HG03064 (cell line): Measurements from ENCODE around the gene WDR74.
"Not testable (repeated sequence)": the region's sequence is repeated elsewhere in the genome, so short reads cannot be mapped to it uniquely, and the experiment has no call there.

Experiments
- ATAC-seq: cut with Tn5 transposase; IDR thresholded peaks from one replicate; pipeline ENCODE4 v1.9.1; 2021; ENCODE audit warnings: low read depth; ENCODE audit not compliant: unreplicated experiment

WDR74 gene

DNA sequence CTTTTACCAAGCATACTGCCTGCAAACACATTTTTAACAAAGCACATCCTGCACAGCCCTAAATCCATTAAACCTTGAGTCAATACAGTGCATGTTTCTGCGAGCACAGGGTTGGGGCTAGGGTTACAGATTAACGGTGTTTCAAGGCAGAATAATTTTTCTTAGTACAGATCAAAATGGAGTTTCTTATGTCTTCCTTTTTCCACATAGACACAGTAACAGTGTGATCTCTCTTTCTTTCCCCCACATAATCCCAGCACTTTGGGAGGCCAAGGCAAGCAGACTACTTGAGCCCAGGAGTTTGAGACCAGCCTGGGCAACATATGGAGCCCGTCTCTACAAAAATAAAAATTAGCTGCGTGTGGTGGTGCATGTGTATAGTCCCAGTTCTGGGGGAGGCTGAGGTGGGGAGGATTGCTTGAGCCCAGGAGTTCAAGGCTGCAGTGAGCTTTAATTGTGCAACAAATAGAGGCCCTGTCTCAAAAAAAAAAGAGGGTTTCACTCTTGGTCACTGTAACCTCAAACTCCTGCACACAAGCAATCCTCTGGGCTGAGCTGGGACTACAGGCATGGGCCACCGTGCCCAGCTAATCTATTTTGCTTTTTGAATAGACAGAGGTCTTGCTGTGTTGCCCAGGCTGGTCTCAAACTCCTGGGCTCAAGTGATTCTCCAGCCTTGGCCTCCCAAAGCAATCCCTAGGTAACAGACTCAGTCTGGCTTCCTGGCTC, 21.6 kb upstream of the WDR74 start:
- ATAC-seq: no peak

DNA sequence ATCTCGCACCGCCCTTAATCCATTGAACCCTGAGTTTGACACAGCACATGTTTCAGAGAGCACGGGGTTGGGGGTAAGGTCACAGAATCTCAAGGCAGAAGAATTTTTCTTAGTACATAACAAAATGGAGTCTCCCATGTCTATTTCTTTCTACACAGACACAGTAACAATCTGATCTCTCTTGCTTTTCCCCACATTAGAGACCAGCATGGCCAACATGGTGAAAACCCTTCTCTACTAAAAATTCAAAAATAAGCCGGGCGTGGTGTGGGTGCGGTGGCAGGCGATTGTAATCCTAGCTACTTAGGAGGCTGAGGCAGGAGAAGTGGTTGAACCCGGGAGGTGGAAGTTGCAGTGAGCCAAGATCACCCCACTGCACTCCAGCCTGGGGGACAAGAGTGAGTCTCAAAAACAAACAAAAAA, 19.9 kb upstream of the WDR74 start:
- ATAC-seq: not testable (repeated sequence)

DNA sequence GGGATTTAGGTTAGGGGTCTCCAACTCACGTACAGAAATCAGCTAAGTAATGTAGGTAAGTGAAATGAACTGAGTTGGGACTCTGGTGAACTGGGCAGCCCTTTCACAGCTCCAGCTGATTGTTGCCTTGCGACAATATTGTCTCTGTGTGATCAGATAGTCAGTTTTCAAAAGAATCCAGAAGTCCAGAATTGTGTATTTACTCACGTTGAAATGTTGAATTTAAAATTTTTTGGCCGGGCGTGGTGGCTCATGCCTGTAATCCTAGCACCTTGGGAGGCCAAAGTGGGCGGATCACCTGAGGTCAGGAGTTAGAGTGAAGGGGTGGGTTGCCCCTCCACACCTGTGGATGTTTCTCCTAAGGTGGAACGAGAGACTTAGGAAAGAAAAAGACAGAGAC, 18.8 kb upstream of the WDR74 start:
- no peak for ATAC-seq

DNA sequence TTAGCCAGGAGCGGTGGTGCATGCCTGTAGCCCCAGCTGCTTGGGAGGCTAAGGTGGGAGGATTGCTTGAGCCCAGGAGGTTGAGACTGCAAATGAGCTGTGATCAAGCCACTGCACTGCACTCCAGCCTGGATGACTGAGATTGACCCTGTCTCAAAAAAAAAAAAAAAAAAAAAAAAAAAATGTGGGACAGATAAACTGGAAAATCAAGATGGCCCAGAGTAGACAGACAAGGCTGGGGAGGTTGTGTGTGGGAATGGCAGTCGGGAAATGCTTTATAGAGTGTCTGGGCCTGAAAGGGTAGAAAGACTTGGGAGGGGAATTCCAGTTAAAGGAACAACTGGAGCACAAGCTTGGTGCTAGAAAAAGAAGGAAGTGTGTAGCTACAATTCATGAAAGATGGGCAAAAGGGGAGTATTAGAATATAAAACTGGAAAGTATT, 18.2 kb upstream of the WDR74 start:
- ATAC-seq: no peak

DNA sequence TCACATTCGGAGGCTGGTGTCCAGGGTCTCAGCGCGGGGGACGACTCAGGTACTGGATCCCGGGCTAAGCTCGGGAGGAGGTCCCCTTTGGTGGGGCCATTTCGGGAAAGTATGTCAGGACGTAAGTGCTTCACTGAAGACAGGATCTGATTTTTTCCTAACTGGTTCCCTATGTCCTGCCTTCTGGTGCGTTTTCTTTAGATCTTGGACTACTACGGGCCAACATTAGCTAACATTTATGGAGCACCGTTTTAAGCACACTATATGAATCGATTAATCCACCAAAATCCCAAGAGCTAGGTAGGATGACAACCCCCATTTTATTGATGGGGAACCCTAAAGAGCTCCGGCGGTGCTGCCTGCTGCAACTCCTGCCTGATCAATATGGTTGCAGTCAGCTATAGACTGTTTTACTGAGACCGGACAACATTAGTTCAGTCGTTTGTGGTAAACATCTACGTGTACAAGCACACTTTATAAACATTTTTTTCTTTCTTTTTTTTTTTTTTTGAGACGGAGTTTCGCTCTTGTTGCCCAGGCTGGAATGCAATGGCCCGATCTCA, 17.0 kb upstream of the WDR74 start:
- ATAC-seq: no peak

DNA sequence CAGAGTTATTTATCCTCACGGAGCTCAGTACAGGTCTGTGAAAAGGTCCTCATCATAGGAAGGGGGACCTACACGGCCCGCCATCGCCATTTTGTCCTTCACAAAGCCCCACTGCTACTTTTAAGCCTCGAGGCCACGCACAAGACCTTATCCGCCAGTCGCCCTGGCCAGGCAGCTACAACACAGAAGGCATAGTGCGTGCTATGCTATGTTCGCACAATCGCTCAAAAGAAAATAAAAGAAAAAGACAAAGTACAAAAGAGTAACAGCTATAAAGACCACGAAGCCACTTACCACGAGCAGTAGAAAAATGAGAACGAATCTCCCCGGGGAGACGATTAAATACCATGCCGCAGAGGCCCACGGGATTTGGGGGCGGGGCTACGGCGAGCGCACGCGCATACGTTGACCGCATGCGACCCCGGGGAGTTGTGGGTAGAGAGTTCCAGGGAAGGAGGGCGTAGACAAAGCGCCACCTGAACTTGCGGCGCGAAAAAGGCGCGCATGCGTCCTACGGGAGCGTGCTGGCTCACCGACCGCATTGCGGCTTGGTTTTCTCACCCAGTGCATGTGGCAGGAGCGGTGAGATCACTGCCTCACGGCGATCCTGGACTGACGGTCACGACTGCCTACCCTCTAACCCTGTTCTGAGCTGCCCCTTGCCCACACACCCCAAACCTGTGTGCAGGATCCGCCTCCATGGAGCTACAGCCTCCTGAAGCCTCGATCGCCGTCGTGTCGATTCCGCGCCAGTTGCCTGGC, 16.4 kb upstream of the WDR74 start:
- ATAC-seq: peak; percentile 83

DNA sequence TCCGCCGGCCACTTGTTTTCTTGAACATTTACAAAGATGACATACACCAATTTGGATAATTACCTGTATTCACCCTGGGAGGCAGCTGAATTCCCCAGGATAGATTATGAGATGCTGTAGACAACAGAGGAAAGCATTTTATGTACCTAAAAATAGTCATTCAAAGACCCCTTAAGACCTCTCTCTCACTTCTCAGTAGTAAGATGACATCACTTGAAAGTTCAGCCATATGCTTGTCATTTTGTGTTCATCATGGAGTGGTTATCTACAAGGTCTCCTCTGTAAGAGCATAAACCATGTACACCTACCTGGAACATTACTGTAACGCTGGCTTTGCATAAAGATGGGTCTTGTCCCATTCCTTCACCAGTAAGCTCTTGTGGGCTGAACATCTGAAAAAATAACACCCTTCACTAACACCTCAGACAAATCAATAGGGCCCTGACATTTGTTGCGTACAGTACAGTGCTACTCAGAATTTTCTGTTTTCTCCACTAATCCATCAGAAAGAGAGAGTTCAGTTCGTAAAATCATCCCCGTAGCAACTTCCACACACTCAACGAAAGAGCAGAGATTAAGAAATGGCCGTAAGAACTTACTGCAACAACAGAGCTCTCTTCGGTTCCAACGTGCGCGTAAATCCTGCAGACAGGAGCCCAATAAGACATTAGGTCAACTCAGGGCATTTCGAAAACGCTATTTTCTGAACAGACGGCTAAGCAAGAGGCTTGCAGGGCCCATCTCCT, 15.6 kb upstream of the WDR74 start:
- no peak for ATAC-seq

DNA sequence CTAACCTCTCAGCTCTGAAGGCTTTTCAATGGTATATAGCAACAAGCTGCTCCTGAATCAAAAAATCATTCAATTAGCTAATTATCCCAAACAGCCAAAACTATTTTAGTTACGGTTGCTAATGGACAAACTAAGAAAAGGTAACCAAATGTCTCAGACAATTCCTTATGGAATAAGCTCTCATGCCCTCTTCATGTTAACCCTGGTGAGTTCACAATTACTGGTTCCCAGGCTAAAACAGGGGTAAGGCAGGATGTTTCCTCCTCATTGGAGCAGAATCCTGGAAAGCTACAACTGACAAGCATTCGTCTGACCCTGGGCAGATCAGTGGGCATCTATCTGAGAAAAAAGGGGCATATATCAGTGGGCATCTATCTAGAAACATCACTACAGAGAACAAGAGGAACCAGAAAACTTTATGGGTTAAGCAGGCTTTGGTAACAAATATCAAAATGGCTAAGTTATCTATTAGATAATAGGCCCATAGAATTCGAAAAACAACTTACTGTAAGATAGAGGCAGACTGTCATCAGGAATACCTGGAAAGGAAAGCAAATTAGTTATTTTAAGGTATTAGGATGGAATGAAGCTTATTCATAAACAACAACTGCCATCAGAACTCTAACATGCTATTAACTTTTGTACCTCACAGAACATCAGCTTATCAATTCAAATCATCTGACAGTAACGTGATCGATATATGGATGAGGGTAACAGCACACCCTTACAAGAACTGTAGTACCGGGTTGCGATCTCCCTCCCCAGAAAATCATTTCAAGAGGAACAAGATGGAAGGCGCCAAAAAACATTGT, 14.8 kb upstream of the WDR74 start:
- ATAC-seq: no peak

DNA sequence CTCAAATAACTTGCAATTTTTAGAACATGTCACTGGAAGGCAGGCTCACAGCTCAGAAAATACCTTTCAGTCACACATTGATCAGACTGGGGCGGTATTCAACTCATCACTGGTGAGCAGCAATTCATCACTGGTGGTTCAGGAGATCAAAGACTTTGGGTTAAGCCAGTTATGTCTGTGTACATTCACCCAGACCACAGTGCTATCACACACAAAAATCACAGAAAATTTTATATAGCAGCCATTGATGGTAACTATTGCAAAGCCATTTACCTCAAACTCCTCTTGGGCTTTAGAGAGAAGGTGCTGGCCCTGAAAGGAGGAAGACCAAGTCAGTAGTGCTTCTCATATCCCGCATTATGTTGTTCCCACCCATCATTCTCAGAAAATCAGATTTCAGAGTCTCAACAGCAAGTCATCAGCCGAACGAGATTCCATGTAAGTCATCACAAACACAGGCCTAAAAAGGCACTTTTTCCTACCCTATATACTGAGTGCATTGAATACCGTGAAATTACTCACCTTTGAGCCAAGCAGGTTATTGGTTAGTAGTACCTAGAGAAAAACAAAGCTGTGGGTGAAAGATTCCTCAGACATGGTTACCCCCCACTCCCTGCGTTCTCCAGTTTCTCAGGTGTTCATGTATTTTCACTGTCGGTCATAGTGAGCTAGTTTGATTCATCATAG, 14.0 kb upstream of the WDR74 start:
- ATAC-seq: no peak

DNA sequence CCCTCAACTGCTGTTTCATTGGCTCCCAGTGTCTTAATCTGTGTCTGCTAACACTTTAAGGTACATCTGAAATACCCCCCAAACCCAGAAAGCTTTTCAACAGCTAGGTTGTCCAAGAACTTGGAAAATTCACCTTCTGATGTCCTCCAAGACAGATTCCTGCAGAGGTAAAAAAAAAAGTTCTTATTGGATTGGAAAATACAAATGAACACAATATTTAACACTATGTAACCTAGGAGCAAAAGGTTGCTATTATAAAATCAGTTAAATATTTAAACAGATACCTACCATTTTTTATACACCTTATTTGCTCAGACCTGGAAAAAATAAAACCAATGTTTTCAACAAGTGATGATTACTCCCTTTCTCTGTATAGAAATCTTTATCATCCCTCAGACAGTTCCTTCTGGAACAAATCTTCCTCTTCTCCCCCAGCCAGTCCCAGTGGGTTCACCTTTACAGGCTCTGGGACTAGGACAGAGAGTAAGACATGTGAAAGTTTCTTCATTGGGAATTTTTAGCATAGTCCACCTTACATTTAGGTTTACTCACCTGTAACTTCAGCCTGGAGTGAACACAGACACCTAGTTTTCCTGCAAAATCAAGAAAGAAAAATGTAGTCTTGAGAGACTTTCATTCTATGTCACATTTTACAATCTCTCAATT, 13.3 kb upstream of the WDR74 start:
- no peak for ATAC-seq

DNA sequence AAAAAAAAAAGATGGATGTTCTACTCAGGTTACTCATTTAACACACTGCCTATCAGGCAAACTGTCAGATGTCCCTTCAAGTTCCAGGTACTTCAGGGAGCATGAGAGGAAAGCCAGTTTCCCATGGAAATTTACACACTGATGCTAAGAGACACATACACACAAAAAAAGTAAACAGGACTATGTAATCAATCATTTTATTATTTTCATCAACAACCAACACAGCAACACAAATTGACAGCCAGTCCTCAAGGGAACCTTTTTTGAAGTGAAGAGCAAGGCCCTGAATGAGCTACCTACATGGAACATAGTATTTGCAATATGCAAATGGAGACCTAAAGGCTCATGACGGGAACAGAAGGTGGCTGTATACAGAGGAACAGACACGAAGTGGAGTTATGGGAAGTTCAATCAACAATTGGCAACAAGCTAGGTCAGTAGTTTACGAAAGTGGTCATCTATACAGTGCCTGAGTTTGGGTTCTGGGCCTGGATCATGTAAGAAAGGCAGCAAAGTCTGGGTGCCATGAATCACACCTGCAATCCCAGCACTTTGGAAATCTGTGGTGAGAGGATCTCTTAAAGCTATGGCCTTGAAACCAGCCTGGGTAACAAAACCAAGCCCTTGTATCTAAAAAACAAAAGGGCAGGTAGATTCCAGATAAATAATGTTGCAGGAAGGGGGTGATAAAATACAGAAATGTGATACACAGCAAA, 12.6 kb upstream of the WDR74 start:
- ATAC-seq: no peak

DNA sequence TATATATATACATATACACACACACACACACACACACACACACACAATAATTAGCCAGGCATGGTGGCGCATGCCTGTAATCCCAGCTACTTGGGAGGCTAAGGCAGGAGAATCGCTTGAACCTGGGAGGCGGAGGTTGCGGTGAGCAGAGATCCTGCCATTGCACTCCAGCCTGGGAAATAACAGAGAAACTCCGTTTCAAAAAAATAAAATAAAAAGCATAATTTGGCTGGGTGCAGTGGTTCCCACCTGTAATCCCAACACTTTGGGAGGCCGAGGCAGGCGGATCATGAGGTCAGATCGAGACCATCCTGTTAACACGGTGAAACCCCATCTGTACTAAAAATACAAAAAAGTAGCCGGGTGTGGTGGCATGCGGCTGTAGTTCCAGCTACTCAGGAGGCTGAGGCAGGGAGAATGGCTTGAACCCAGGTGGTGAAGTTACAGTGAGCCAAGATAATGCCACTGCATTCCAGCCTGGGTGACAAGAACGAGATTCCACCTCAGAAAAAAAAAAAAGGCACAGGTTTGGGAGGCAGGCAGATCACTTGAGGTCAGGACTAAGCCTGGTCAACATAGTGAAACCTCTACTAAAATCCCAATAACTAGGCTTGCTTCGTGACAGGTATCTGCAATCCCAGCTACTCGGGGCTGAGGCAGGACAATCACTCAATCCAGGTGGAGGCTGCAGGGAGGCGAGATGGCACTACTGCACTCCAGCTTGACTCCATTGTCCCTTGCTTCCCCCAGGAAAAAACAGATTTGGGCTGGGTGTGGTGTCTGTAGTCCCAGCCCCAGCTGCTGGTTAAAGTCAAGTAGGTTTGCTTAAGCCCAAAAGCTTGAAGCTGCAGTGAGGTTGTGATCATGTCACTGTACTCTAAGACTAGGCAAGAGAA, 11.8 kb upstream of the WDR74 start:
- ATAC-seq: no peak

DNA sequence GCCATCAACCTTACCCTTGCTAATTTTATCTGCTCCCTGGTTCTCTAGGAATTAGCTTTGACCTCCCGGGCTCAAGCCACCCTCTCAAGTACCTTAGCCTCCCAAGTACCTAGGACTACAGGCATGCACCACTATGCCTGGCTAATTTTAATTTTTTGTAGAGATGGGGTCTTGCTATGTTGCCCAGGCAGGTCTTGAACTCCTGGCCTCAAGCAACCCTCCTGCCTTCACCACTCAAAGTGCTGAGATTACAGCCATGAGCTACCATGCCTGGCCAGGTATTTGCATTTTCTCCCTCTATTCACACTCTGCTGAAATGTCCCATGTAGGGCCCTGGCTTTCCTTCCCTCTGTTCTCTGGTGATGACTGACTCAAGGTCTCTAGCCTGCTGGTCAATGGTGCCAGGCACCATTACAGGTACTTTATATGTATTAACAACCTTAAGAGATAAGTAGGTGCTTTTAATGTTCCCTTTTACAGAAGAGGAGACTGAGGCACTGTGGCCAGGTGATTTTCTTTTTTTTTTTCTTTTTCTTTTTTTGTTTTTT, 8.5 kb upstream of the WDR74 start:
- ATAC-seq: no peak

DNA sequence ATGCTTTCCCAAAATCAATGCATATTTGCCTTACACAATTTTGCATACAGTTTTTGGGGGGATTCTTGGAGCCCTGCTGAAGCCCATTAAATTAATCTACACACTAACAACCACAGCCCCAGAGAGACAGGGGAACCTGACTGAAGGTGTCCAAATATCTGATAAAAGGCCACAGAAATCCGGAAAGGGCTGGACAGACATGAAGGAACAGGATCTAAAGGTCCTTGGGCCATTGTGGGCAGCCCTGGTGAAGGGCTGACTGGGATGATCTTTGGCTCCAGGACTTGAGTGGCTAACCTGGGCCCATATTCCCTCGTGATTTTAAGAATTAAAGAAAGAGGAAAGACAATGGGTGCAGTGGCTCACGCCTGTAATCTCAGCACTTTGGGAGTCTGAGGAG, 6.8 kb upstream of the WDR74 start:
- no peak for ATAC-seq

DNA sequence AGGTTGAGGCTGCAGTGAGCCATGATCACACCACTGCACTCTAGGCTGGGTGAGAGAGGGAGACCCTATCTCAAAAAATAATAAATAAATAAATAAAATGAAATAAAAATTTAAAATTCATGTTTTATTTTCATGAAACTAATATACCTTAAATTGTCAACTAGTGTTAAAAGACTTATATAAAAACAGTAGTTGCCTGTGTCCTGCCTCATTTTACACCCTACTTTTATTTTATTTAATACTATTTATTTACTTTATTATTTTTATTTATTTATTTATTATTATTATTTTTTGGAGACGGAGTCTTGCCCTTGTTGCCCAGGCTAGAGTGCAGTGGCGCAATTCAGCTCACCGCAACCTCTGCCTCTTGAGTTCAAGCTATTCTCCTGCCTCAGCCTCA, 4.8 kb upstream of the WDR74 start:
- ATAC-seq: no peak

DNA sequence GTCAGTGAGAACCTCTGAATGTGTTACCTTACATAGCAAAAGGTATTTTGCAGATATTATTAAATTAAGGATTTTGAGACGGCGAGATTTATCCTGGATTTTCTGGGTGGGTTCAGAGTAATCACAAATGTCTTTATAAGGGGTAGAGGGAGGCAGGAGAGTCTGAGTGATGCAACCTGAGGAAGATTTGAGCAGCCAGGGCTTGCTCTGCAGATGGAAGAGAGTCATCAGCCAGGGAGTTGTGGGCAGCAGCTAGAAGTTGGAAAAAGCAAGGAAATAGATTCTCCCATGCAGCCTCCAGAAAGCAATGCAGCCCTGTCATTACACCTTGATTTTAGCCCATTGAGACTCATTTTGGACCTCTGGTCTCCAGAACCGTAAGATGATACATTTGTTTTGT, 4.1 kb upstream of the WDR74 start:
- ATAC-seq: no peak

DNA sequence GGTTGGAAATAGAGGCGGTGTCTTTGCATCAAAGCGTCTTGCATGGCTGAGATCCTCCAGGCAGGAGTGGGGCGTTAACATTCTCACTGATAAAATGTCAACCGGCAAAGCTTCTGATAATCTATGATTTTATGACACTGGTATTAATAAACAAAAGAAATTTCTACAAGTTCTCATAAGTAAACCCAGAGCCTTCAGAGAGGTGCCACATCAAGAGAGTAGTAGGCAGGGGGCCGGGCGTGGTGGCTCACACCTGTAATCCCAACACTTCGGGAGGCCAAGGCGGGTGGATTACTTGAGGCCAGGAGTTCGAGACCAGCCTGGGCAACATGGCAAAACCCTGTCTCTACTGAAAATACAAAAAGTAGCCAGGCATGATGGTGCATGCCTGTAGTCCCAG, 3.5 kb upstream of the WDR74 start:
- ATAC-seq: not testable (repeated sequence)
